Measurements from ENCODE around the gene MRPL33. TPM values are rescaled to one million over a fixed set of nuclear protein-coding genes. Genes with fewer than 3 reads are reported as not detected.

Gene MRPL33
- total RNA-seq, 4 donors from 2014 or later: 216 to 448 (median 360) TPM

- no peak for ATAC-seq
- H3K4me3 ChIP-seq: peak overlapping the region; percentile 57 to 75
- WGBS, 2 donors (ENCODE audit: low coverage in 1 of 2): 5 to 13% methylated on average over 12 to 13 of the region's 13 CpGs
- H3K27me3 ChIP-seq: no peaks in the 10 kb centered on the region
- peak overlapping the region; percentile 65 to 96 (median 94) for H3K27ac ChIP-seq
- TF ChIP-seq CTCF (IDR thresholded peaks at IDR 0.05) (no peak), EP300 (IDR thresholded peaks at IDR 0.05) (no peak), POLR2AphosphoS5 (IDR thresholded peaks at IDR 0.05) (no peak), POLR2A (IDR thresholded peaks at IDR 0.05) (no peak)
- peaks cover 3 to 45% (median 5%) of the 10 kb centered on the region in 3 donors for H3K4me1 ChIP-seq
- H3K9me3 ChIP-seq: no peaks in the 10 kb centered on the region
- H3K36me3 ChIP-seq: peaks cover 0 to 7% of the 10 kb centered on the region in 2 donors
These were observed 344 bp upstream of the MRPL33 start for GRCh38 chr2:27771202-27771547.

DNA sequence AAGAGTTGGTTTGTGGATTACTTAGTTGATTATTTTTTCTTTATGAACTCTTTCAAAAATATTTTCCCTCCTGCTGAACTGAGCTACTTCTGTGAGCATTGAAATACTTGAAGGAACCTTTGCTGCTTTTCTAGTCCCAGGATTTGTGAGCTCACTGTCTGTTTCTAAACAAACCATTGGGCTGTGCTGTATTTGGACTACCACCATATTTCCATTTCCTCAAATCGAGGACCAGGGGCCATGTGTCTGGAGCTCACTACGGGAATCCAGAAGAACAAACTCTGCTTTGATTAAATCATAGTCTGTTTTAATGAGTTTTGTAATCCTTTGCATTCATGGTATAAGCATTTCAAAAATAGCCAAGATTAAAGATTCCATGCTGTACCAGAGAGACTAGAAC lies 1.3 kb downstream of the MRPL33 start:
- Histone ChIP-seq H3K27ac (peak overlapping the region; percentile 65 to 96 (median 94)), H3K4me3 (peak overlapping the region; percentile 57 to 75), H3K27me3 (no peaks in the 10 kb centered on the region), H3K36me3 (peaks cover 0 to 7% of the 10 kb centered on the region in 2 donors), H3K9me3 (no peaks in the 10 kb centered on the region), H3K4me1 (peaks cover 3 to 60% (median 15%) of the 10 kb centered on the region in 3 donors)
- TF ChIP-seq POLR2A (IDR thresholded peaks at IDR 0.05) (no peak), POLR2AphosphoS5 (IDR thresholded peaks at IDR 0.05) (no peak), CTCF (IDR thresholded peaks at IDR 0.05) (no peak), EP300 (IDR thresholded peaks at IDR 0.05) (no peak)
- WGBS, 2 donors (ENCODE audit: low coverage in 1 of 2): 6 to 15% methylated on average over 2 of the region's 2 CpGs
- ATAC-seq: no peak

- Histone ChIP-seq H3K27ac (peak overlapping the region; percentile 94 to 99 (median 96)), H3K4me3 (peak overlapping the region in 1 of 2 donors; percentile 75), H3K4me1 (peaks cover 3 to 72% (median 19%) of the 10 kb centered on the region in 3 donors), H3K9me3 (no peaks in the 10 kb centered on the region), H3K36me3 (peaks cover 0 to 7% of the 10 kb centered on the region in 2 donors), H3K27me3 (no peaks in the 10 kb centered on the region)
- no peak for ATAC-seq
- no peak for TF ChIP-seq POLR2A (IDR thresholded peaks at IDR 0.05)
- TF ChIP-seq CTCF (IDR thresholded peaks at IDR 0.05): no peak
- no peak for TF ChIP-seq EP300 (IDR thresholded peaks at IDR 0.05)
- TF ChIP-seq POLR2AphosphoS5 (IDR thresholded peaks at IDR 0.05): no peak
- 79 to 83% methylated on average over 5 of the region's 5 CpGs for WGBS, 2 donors (ENCODE audit: low coverage in 1 of 2)
These were observed 2.4 kb downstream of the MRPL33 start for GRCh38 chr2:27773959-27774358.

DNA sequence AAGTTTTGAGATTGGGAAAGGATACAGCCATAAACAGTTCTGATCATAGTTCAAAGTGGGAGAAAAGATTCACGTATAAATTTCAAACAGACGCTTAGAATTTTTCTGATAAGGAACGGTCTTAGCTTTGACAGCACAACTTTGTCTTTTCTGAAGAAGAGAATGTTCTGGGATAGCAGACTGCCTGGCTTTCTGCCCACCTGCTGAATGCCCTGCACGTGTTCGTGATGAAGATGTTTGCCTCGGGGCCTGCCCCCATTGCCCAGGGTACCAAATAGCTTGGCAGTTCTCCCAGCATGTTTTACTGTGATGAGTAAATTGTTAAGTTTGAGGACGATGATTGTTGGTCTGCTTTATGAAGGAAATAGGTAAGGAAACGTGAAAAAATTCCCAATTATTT lies 4.6 kb downstream of the MRPL33 start:
- 23 to 30% methylated on average over 6 to 8 of the region's 8 CpGs for WGBS, 2 donors (ENCODE audit: low coverage in 1 of 2)
- no peak for TF ChIP-seq EP300 (IDR thresholded peaks at IDR 0.05)
- TF ChIP-seq POLR2A (IDR thresholded peaks at IDR 0.05): no peak
- TF ChIP-seq CTCF (IDR thresholded peaks at IDR 0.05): no peak
- TF ChIP-seq POLR2AphosphoS5 (IDR thresholded peaks at IDR 0.05): peak; percentile 49
- H3K9me3 ChIP-seq: no peaks in the 10 kb centered on the region
- H3K4me1 ChIP-seq: peaks cover 7 to 89% (median 33%) of the 10 kb centered on the region in 3 donors
- peak overlapping the region; percentile 94 to 99 (median 96) for H3K27ac ChIP-seq
- ATAC-seq: no peak
- H3K36me3 ChIP-seq: peaks cover 0 to 7% of the 10 kb centered on the region in 2 donors
- no peak overlapping the region for H3K4me3 ChIP-seq
- no peaks in the 10 kb centered on the region for H3K27me3 ChIP-seq

DNA sequence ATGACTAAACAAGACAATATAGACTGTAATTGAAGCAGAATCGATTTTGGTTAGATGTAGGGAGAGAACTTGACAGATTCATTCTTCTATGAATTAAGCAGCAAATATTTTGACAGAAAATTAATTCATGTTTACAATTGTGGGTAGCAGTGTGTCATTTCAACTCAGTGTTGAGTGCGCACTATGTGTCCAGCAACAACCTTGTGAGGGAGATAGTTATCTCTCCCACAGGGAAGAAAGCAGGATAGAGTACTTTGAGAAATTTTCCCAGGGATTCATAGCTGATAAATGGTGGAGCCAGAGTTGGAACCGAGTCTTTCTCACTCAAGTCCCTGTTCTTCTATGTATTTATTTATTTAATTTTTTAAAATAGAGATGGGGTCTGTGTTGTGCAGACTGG lies 5.2 kb downstream of the MRPL33 start:
- Histone ChIP-seq H3K9me3 (no peaks in the 10 kb centered on the region), H3K27ac (peak overlapping the region; percentile 94 to 99 (median 96)), H3K27me3 (no peaks in the 10 kb centered on the region), H3K4me1 (peaks cover 7 to 87% (median 33%) of the 10 kb centered on the region in 3 donors), H3K4me3 (no peak overlapping the region), H3K36me3 (peaks cover 0 to 7% of the 10 kb centered on the region in 2 donors)
- no peak for ATAC-seq
- TF ChIP-seq CTCF (IDR thresholded peaks at IDR 0.05) (no peak), POLR2A (IDR thresholded peaks at IDR 0.05) (no peak), POLR2AphosphoS5 (IDR thresholded peaks at IDR 0.05) (no peak), EP300 (IDR thresholded peaks at IDR 0.05) (no peak)
- WGBS, 2 donors (ENCODE audit: low coverage in 1 of 2): 87 to 93% methylated on average over 3 of the region's 3 CpGs

Measured in gastroesophageal sphincter (tissue), 4 donors.